Measurements from ENCODE around the gene GALK1.

GALK1 gene

GRCh38 chr17:75749545-75750389 lies 15.2 kb downstream of the GALK1 start:
- peak; percentile 92 for DNase-seq (ENCODE audit: low spot score)

GRCh38 chr17:75748706-75749105 lies 16.3 kb downstream of the GALK1 start:
- DNase-seq (ENCODE audit: low spot score) = no peak

- no peak for DNase-seq (ENCODE audit: low spot score)
Observed at GRCh38 chr17:75743625-75744206, 21.3 kb downstream of the GALK1 start.

- no peak for DNase-seq (ENCODE audit: low spot score)
Observed at GRCh38 chr17:75742337-75742736, 22.7 kb downstream of the GALK1 start.

- DNase-seq (ENCODE audit: low spot score) = no peak
Observed at GRCh38 chr17:75740631-75741077, 24.3 kb downstream of the GALK1 start.

GRCh38 chr17:75740215-75740614 lies 24.8 kb downstream of the GALK1 start:
- DNase-seq (ENCODE audit: low spot score) = no peak

GRCh38 chr17:75739801-75740200 lies 25.2 kb downstream of the GALK1 start:
- no peak for DNase-seq (ENCODE audit: low spot score)

GRCh38 chr17:75739174-75739573 lies 25.8 kb downstream of the GALK1 start:
- DNase-seq (ENCODE audit: low spot score) = no peak

GRCh38 chr17:75738218-75738802 lies 26.7 kb downstream of the GALK1 start:
- DNase-seq (ENCODE audit: low spot score) = peak; percentile 65

- no peak for DNase-seq (ENCODE audit: low spot score)
Observed at GRCh38 chr17:75737133-75737962, 27.6 kb downstream of the GALK1 start.

- no peak for DNase-seq (ENCODE audit: low spot score)
Observed at GRCh38 chr17:75736173-75736835, 28.7 kb downstream of the GALK1 start.

GRCh38 chr17:75734674-75735294 lies 30.2 kb downstream of the GALK1 start:
- no peak for DNase-seq (ENCODE audit: low spot score)

GRCh38 chr17:75733471-75733870 lies 31.5 kb downstream of the GALK1 start:
- no peak for DNase-seq (ENCODE audit: low spot score)

- no peak for DNase-seq (ENCODE audit: low spot score)
Observed at GRCh38 chr17:75731716-75732498, 33.1 kb downstream of the GALK1 start.

GRCh38 chr17:75731086-75731715 lies 33.8 kb downstream of the GALK1 start:
- DNase-seq (ENCODE audit: low spot score) = no peak

- DNase-seq (ENCODE audit: low spot score) = no peak
Observed at GRCh38 chr17:75730065-75730464, 34.9 kb downstream of the GALK1 start.

GRCh38 chr17:75729351-75729750 lies 35.6 kb downstream of the GALK1 start:
- DNase-seq (ENCODE audit: low spot score) = no peak

- no peak for DNase-seq (ENCODE audit: low spot score)
Observed at GRCh38 chr17:75727391-75727790, 37.6 kb downstream of the GALK1 start.

- no peak for DNase-seq (ENCODE audit: low spot score)
Observed at GRCh38 chr17:75725504-75725903, 39.5 kb downstream of the GALK1 start.
